ENCODE measurements around the gene FKBP11.

DNA sequence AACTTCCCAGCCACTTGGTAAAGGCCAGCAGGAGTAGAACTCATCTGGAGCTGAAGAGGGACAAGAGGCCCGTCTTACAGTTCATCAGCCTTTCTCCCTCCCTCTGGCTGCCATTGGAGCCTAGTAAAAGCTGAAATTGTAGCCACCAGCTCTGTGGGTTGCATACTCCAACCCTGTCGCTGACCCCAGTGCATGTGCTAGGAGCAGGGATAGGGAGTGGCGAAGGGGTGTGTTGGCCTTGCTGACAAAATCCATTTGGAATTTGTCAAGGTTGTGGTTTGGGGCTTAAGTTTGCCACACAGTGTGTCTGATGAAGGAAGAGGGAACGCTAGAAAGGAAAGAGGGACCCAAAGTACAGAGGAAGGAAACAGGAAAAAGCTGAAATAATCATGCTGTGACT, 36.0 kb upstream of the FKBP11 start:
- TF ChIP-seq CTCF (IDR thresholded peaks at IDR 0.05; ENCODE audit: poor library complexity, severe bottlenecking): no peak
- no peak for TF ChIP-seq MXI1 (conservative IDR thresholded peaks at IDR 0.05; ENCODE audit: poor library complexity, severe bottlenecking)
- TF ChIP-seq EZH2 (IDR thresholded peaks at IDR 0.05; ENCODE audit: borderline replicate concordance, insufficient read depth, low read length, poor library complexity, severe bottlenecking): no peak
- no peak for TF ChIP-seq SMC3 (conservative IDR thresholded peaks at IDR 0.05; ENCODE audit: poor library complexity)
- TF ChIP-seq RAD21 (conservative IDR thresholded peaks at IDR 0.05): no peak
- TF ChIP-seq TAF1 (IDR thresholded peaks at IDR 0.05; ENCODE audit: low read depth): no peak
- TF ChIP-seq, protein P1, sequence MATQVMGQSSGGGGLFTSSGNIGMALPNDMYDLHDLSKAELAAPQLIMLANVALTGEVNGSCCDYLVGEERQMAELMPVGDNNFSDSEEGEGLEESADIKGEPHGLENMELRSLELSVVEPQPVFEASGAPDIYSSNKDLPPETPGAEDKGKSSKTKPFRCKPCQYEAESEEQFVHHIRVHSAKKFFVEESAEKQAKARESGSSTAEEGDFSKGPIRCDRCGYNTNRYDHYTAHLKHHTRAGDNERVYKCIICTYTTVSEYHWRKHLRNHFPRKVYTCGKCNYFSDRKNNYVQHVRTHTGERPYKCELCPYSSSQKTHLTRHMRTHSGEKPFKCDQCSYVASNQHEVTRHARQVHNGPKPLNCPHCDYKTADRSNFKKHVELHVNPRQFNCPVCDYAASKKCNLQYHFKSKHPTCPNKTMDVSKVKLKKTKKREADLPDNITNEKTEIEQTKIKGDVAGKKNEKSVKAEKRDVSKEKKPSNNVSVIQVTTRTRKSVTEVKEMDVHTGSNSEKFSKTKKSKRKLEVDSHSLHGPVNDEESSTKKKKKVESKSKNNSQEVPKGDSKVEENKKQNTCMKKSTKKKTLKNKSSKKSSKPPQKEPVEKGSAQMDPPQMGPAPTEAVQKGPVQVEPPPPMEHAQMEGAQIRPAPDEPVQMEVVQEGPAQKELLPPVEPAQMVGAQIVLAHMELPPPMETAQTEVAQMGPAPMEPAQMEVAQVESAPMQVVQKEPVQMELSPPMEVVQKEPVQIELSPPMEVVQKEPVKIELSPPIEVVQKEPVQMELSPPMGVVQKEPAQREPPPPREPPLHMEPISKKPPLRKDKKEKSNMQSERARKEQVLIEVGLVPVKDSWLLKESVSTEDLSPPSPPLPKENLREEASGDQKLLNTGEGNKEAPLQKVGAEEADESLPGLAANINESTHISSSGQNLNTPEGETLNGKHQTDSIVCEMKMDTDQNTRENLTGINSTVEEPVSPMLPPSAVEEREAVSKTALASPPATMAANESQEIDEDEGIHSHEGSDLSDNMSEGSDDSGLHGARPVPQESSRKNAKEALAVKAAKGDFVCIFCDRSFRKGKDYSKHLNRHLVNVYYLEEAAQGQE (IDR thresholded peaks at IDR 0.05; ENCODE audit: borderline replicate concordance): no peak
- no peak for TF ChIP-seq POLR2AphosphoS5 (IDR thresholded peaks at IDR 0.05)

All from neural cell (in vitro differentiated cells).